Muscle layer of colon (tissue), 2 donors: Measurements from ENCODE around the gene NCKAP5.
"Not testable (repeated sequence)": the region's sequence is repeated elsewhere in the genome, so short reads cannot be mapped to it uniquely, and the experiment has no call there.

Experiments
- H3K27ac ChIP-seq: one replicate; pipeline ENCODE4 v1.7.0; 2013; ENCODE audit warnings: low read depth, mild to moderate bottlenecking, low read length, moderate library complexity
- H3K27me3 ChIP-seq, 2 donors: one replicate each; pipeline ENCODE4 v1.7.0; 2013; ENCODE audit warnings: low read length in 2 of 2, mild to moderate bottlenecking in 2 of 2; ENCODE audit not compliant: insufficient read depth in 2 of 2, control insufficient read depth in 1 of 2
- H3K36me3 ChIP-seq: one replicate; pipeline ENCODE4 v1.7.0; 2013; ENCODE audit warnings: mild to moderate bottlenecking, low read length; ENCODE audit not compliant: insufficient read depth
- H3K4me1 ChIP-seq: one replicate; pipeline ENCODE4 v1.7.0; 2013; ENCODE audit warnings: mild to moderate bottlenecking, low read length; ENCODE audit not compliant: insufficient read depth
- H3K4me3 ChIP-seq, 2 donors: one replicate each; pipeline ENCODE4 v1.7.0; 2013; ENCODE audit warnings: low read length in 2 of 2, low read depth in 1 of 2, mild to moderate bottlenecking in 1 of 2, moderate library complexity in 1 of 2
- H3K9ac ChIP-seq: one replicate; pipeline ENCODE4 v1.7.0; 2013; ENCODE audit warnings: low read length
- H3K9me3 ChIP-seq: one replicate; pipeline ENCODE4 v1.7.0; 2013; ENCODE audit warnings: mild to moderate bottlenecking, low read length
- donor health status: abdominal sarcoma.
- donor health status: Adenocarcinoma of cecum.

The NCKAP5 gene

GRCh38 chr2:133521146-133521745 is 47.0 kb downstream of the NCKAP5 start:
- Histone ChIP-seq H3K27ac (no peak overlapping the region), H3K27me3 (no peaks in the 10 kb centered on the region), H3K36me3 (no peaks in the 10 kb centered on the region), H3K9me3 (no peaks in the 10 kb centered on the region), H3K9ac (no peak overlapping the region), H3K4me3 (no peak overlapping the region), H3K4me1 (no peaks in the 10 kb centered on the region)

- not testable (repeated sequence) for H3K36me3 ChIP-seq, H3K9ac ChIP-seq, H3K27ac ChIP-seq, H3K4me1 ChIP-seq, H3K4me3 ChIP-seq, H3K27me3 ChIP-seq, H3K9me3 ChIP-seq
These were observed 48.6 kb downstream of the NCKAP5 start for GRCh38 chr2:133519677-133520076.

GRCh38 chr2:133518700-133519344 is 49.4 kb downstream of the NCKAP5 start:
- Histone ChIP-seq H3K27me3 (no peaks in the 10 kb centered on the region), H3K9me3 (no peaks in the 10 kb centered on the region), H3K4me3 (no peak overlapping the region), H3K9ac (no peak overlapping the region), H3K36me3 (no peaks in the 10 kb centered on the region), H3K27ac (no peak overlapping the region), H3K4me1 (no peaks in the 10 kb centered on the region)

- Histone ChIP-seq H3K9me3 (no peaks in the 10 kb centered on the region), H3K27me3 (no peaks in the 10 kb centered on the region), H3K36me3 (no peaks in the 10 kb centered on the region), H3K27ac (no peak overlapping the region), H3K9ac (no peak overlapping the region), H3K4me1 (no peaks in the 10 kb centered on the region), H3K4me3 (no peak overlapping the region)
These were observed 50.4 kb downstream of the NCKAP5 start for GRCh38 chr2:133517876-133518275.

- Histone ChIP-seq H3K9me3 (no peaks in the 10 kb centered on the region), H3K36me3 (no peaks in the 10 kb centered on the region), H3K4me1 (no peaks in the 10 kb centered on the region), H3K9ac (no peak overlapping the region), H3K27ac (no peak overlapping the region), H3K4me3 (no peak overlapping the region), H3K27me3 (no peaks in the 10 kb centered on the region)
These were observed 51.7 kb downstream of the NCKAP5 start for GRCh38 chr2:133516405-133517026.

GRCh38 chr2:133515271-133515670 is 53.0 kb downstream of the NCKAP5 start:
- Histone ChIP-seq H3K4me3 (no peak overlapping the region), H3K27ac (no peak overlapping the region), H3K9me3 (no peaks in the 10 kb centered on the region), H3K27me3 (no peaks in the 10 kb centered on the region), H3K4me1 (no peaks in the 10 kb centered on the region), H3K36me3 (no peaks in the 10 kb centered on the region), H3K9ac (no peak overlapping the region)

- Histone ChIP-seq H3K4me3 (no peak overlapping the region), H3K27me3 (no peaks in the 10 kb centered on the region), H3K9me3 (no peaks in the 10 kb centered on the region), H3K27ac (no peak overlapping the region), H3K9ac (no peak overlapping the region), H3K4me1 (no peaks in the 10 kb centered on the region), H3K36me3 (no peaks in the 10 kb centered on the region)
These were observed 54.4 kb downstream of the NCKAP5 start for GRCh38 chr2:133513893-133514292.

GRCh38 chr2:133512121-133512520 is 56.1 kb downstream of the NCKAP5 start:
- Histone ChIP-seq H3K4me3 (no peak overlapping the region), H3K36me3 (no peaks in the 10 kb centered on the region), H3K9ac (no peak overlapping the region), H3K27me3 (no peaks in the 10 kb centered on the region), H3K9me3 (no peaks in the 10 kb centered on the region), H3K27ac (no peak overlapping the region), H3K4me1 (no peaks in the 10 kb centered on the region)

GRCh38 chr2:133511679-133512078 is 56.6 kb downstream of the NCKAP5 start:
- Histone ChIP-seq H3K4me3 (no peak overlapping the region), H3K27me3 (no peaks in the 10 kb centered on the region), H3K9ac (no peak overlapping the region), H3K9me3 (no peaks in the 10 kb centered on the region), H3K27ac (no peak overlapping the region), H3K4me1 (no peaks in the 10 kb centered on the region), H3K36me3 (no peaks in the 10 kb centered on the region)

GRCh38 chr2:133509777-133510176 is 58.5 kb downstream of the NCKAP5 start:
- H3K36me3 ChIP-seq = no peaks in the 10 kb centered on the region
- H3K9me3 ChIP-seq = no peaks in the 10 kb centered on the region
- H3K27ac ChIP-seq = no peak overlapping the region
- no peak overlapping the region for H3K9ac ChIP-seq
- H3K27me3 ChIP-seq = no peaks in the 10 kb centered on the region
- no peaks in the 10 kb centered on the region for H3K4me1 ChIP-seq
- no peak overlapping the region for H3K4me3 ChIP-seq

GRCh38 chr2:133508546-133509165 is 59.6 kb downstream of the NCKAP5 start:
- Histone ChIP-seq H3K4me3 (no peak overlapping the region), H3K9me3 (no peaks in the 10 kb centered on the region), H3K27me3 (no peaks in the 10 kb centered on the region), H3K36me3 (no peaks in the 10 kb centered on the region), H3K4me1 (no peaks in the 10 kb centered on the region), H3K9ac (no peak overlapping the region), H3K27ac (no peak overlapping the region)
